ENCODE data around the gene FBLN1.

GRCh38 chr22:45645150-45645525 is 142.5 kb downstream of the FBLN1 start:
- no peak for TF ChIP-seq POLR2A (IDR thresholded peaks at IDR 0.05)
- no peak for TF ChIP-seq CTCF (IDR thresholded peaks at IDR 0.05)
